Upper lobe of left lung (tissue), 6 donors: ENCODE results near the gene CEP89. TPM values are rescaled to one million over a fixed set of nuclear protein-coding genes. Genes with fewer than 3 reads are reported as not detected.

Experiments used
- ATAC-seq, 2 donors: fragments of 200-7000 bp; cut with Tn5 transposase; one replicate each; pipeline ENCODE4 v1.9.1; 2022; ENCODE audit warnings: mild to moderate bottlenecking in 2 of 2, moderate library complexity in 2 of 2; ENCODE audit not compliant: low FRiP score in 2 of 2
- DNase-seq, 2 donors: peaks; one replicate each; pipeline ENCODE4 v3.0.0-alpha.2; 2019 to 2020
- H3K27ac ChIP-seq, 4 donors: fragments of 200-600 bp; sonication (generic); one replicate each; pipeline ENCODE4 v1.5.1; 2016 to 2019
- H3K27me3 ChIP-seq, 4 donors: fragments of 200-600 bp; sonication (generic); one replicate each; pipeline ENCODE4 v1.5.1; 2017 to 2019
- H3K36me3 ChIP-seq, 4 donors: fragments of 200-600 bp; sonication (generic); one replicate each; pipeline ENCODE4 v1.5.1; 2016 to 2019
- H3K4me1 ChIP-seq, 4 donors: fragments of 200-600 bp; sonication (generic); one replicate each; pipeline ENCODE4 v1.5.1; 2018 to 2019
- H3K4me3 ChIP-seq, 4 donors: fragments of 200-600 bp; sonication (generic); one replicate each; pipeline ENCODE4 v1.5.1; 2017 to 2019; ENCODE audit warnings: mild to moderate bottlenecking in 2 of 4, moderate library complexity in 1 of 4
- H3K9me3 ChIP-seq, 4 donors: fragments of 200-600 bp; sonication (generic); one replicate each; pipeline ENCODE4 v1.5.1; 2018 to 2019
- EP300 ChIP-seq, 4 donors: sonication (generic); formaldehyde crosslinking; IDR thresholded peaks; one replicate each; pipeline ENCODE4 v1.5.1; 2017; ENCODE audit warnings: antibody characterized with exemption in 4 of 4, control low read depth in 2 of 4
- POLR2A ChIP-seq, 4 donors: fragments of 450-650 bp; IDR thresholded peaks; one replicate each; pipeline ENCODE4 v1.5.1; 2016 to 2017; ENCODE audit warnings: antibody characterized with exemption in 4 of 4, mild to moderate bottlenecking in 2 of 4
- POLR2AphosphoS5 ChIP-seq, 2 donors: sonication (generic); formaldehyde crosslinking; IDR thresholded peaks; one replicate each; pipeline ENCODE4 v1.5.1; 2017; ENCODE audit warnings: antibody characterized with exemption in 2 of 2
- WGBS, 2 donors: methylation state at CpG; one replicate each; pipeline ENCODE4 v1.1.5; 2017 to 2018; 5-methylcytosine and 5-hydroxymethylcytosine counted together
- total RNA-seq, 6 donors: library from RNA; depleted of rRNA in 4 of 6; stranded (reverse); fragments of >200 nt in 4 of 6; gene quantifications; one replicate each; pipeline versions ENCODE4 v1.1.0 to v1.2.1, GENCODE V29; 2016 to 2021
- TF ChIP-seq, protein P1 (sequence below), 6 experiments: fragments of 450-650 bp in 4 of 6; fragments of 200-600 bp in 2 of 6; sonication (generic) in 2 of 6; IDR thresholded peaks; one replicate each; pipeline ENCODE4 v1.5.1; 2016 to 2019; ENCODE audit warnings: antibody characterized with exemption in 6 of 6
- donor health status: DM: no; HTN: no; CAD: no; lungs with moderate emphysema.
- donor health status: DM: no; HTN: yes; CAD: no; lungs with severe emphysema.

Gene CEP89
- total RNA-seq, 6 donors from 2014 or later = 10.1 to 16.0 (median 14.1) TPM

DNA sequence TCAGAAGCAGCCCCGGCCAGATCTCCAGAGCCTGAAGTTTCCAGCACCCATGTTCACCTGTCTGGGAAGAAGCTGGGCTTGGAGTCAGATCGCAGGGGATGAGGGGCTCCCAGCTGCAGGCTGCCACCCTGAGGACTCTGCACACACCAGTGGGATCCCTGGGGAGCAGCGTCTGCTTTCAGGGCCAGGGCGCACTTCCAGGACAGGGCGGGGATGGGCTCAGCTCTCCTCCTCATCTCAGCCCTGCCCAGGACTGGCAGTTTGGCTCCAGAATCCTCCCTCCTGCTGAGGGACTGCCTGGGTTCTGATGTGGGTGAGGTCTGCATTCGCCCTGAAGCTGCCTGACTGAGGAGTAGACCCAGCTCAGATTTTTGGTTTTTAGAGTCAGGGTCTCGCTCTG is 105.7 kb downstream of the CEP89 start:
- Histone ChIP-seq H3K9me3 (no peaks in the 10 kb centered on the region), H3K4me3 (no peak overlapping the region), H3K27ac (no peak overlapping the region), H3K27me3 (no peaks in the 10 kb centered on the region), H3K4me1 (no peaks in the 10 kb centered on the region), H3K36me3 (no peaks in the 10 kb centered on the region)
- DNase-seq = no peak
- 76% methylated on average over 4 to 7 of the region's 7 CpGs for WGBS, 2 donors
- TF ChIP-seq POLR2A (IDR thresholded peaks at IDR 0.05) = no peak
- no peak for TF ChIP-seq EP300 (IDR thresholded peaks at IDR 0.05)
- TF ChIP-seq POLR2AphosphoS5 (IDR thresholded peaks at IDR 0.05) = no peak
- TF ChIP-seq, protein P1, sequence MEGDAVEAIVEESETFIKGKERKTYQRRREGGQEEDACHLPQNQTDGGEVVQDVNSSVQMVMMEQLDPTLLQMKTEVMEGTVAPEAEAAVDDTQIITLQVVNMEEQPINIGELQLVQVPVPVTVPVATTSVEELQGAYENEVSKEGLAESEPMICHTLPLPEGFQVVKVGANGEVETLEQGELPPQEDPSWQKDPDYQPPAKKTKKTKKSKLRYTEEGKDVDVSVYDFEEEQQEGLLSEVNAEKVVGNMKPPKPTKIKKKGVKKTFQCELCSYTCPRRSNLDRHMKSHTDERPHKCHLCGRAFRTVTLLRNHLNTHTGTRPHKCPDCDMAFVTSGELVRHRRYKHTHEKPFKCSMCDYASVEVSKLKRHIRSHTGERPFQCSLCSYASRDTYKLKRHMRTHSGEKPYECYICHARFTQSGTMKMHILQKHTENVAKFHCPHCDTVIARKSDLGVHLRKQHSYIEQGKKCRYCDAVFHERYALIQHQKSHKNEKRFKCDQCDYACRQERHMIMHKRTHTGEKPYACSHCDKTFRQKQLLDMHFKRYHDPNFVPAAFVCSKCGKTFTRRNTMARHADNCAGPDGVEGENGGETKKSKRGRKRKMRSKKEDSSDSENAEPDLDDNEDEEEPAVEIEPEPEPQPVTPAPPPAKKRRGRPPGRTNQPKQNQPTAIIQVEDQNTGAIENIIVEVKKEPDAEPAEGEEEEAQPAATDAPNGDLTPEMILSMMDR (IDR thresholded peaks at IDR 0.05) = no peak
- ATAC-seq = no peak

DNA sequence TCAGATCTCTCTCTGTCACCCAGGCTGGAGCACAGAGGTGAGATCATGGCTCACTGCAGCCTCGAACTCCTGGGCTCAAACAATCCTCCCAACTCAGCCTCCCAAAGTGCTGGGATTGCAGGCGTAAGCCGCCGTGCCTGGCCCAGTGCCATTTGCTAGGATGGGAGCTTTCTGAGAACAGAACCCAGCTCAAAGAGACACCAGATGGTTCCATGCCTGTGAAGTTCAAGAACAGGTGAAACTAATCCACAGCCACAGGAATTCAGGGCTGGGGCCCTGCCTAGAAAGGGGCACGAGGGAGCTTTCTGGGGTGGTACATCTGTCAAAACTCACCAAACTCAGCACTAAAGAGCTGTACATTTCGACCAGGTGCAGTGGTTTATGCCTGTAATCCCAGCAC is 106.4 kb downstream of the CEP89 start:
- TF ChIP-seq, protein P1 (IDR thresholded peaks at IDR 0.05) = no peak
- TF ChIP-seq POLR2AphosphoS5 (IDR thresholded peaks at IDR 0.05) (no peak), POLR2A (IDR thresholded peaks at IDR 0.05) (no peak), EP300 (IDR thresholded peaks at IDR 0.05) (no peak)
- H3K27me3 ChIP-seq = no peaks in the 10 kb centered on the region
- H3K4me3 ChIP-seq = no peak overlapping the region
- no peak overlapping the region for H3K27ac ChIP-seq
- H3K4me1 ChIP-seq = no peaks in the 10 kb centered on the region
- no peak for DNase-seq
- 86 to 90% methylated on average over 5 of the region's 6 CpGs for WGBS, 2 donors
- no peaks in the 10 kb centered on the region for H3K36me3 ChIP-seq
- no peak for ATAC-seq
- no peaks in the 10 kb centered on the region for H3K9me3 ChIP-seq

DNA sequence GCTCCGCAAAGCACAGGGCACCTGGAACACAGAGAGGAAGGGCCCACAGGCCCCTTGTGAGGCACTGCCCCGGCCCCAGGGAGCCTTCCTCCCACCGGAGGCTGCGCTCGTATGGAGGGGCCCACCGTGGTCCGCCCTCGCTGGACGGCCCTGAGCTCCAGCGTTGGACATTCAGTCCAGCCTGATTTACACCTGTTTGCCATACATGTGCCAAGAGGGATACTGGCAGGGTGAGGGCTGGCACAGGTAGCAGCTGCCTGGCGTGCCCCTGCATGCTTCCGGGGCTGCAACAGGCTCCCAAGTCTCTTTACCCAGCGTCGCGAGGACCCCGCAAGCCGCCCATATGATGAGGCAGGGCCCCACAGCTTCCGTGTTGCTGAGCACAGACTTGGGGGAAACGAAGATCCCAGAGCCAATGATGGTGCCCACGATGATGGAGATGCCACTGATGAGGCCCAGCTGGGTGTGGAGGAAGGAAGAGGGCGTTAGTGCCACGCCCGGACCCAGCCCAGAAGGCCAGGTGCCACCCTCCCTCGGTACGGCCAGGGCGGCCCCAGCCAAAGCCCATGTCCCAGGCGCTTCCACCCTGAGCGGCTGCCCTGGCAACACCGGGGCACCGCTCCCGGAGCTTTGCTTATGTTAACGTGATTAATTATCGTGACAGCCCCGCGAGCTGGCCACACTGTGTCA is 107.3 kb downstream of the CEP89 start:
- TF ChIP-seq, protein P1 (IDR thresholded peaks at IDR 0.05) = no peak
- TF ChIP-seq EP300 (IDR thresholded peaks at IDR 0.05) = no peak
- no peak for TF ChIP-seq POLR2AphosphoS5 (IDR thresholded peaks at IDR 0.05)
- no peak for TF ChIP-seq POLR2A (IDR thresholded peaks at IDR 0.05)
- ATAC-seq = no peak
- peak in 1 of 2 donors; percentile 65 for DNase-seq
- Histone ChIP-seq H3K9me3 (no peaks in the 10 kb centered on the region), H3K36me3 (no peaks in the 10 kb centered on the region), H3K27me3 (no peaks in the 10 kb centered on the region), H3K4me3 (no peak overlapping the region), H3K27ac (no peak overlapping the region), H3K4me1 (no peaks in the 10 kb centered on the region)
- WGBS, 2 donors = 85 to 94% methylated on average over 10 to 34 of the region's 35 CpGs

DNA sequence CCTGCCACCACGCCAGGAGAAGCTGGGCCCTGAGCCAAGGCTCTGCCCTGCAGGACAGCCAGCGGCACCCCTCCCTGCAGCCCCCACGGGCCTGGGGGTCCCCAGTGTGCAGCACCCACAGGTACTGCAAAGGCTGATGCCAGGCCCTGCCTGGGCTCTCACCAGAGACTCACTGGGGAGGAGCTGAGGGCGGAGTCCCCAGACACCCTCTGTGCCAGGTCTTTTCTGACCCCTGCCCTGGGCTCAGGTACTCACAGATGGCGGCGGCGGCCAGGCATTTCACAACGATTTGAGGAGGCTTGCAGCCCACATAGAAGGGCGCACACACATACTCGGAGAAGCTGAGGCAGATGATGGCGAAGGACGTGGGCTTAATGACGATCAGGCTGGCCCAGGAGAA is 107.9 kb downstream of the CEP89 start:
- Histone ChIP-seq H3K4me1 (no peaks in the 10 kb centered on the region), H3K9me3 (no peaks in the 10 kb centered on the region), H3K36me3 (no peaks in the 10 kb centered on the region), H3K4me3 (no peak overlapping the region), H3K27me3 (no peaks in the 10 kb centered on the region), H3K27ac (no peak overlapping the region)
- 89 to 96% methylated on average over 9 to 11 of the region's 13 CpGs for WGBS, 2 donors
- ATAC-seq (no peak), DNase-seq (peak in 1 of 2 donors; percentile 64)
- TF ChIP-seq EP300 (IDR thresholded peaks at IDR 0.05) = no peak
- no peak for TF ChIP-seq POLR2A (IDR thresholded peaks at IDR 0.05)
- TF ChIP-seq, protein P1 (IDR thresholded peaks at IDR 0.05) = no peak
- TF ChIP-seq POLR2AphosphoS5 (IDR thresholded peaks at IDR 0.05) = no peak

DNA sequence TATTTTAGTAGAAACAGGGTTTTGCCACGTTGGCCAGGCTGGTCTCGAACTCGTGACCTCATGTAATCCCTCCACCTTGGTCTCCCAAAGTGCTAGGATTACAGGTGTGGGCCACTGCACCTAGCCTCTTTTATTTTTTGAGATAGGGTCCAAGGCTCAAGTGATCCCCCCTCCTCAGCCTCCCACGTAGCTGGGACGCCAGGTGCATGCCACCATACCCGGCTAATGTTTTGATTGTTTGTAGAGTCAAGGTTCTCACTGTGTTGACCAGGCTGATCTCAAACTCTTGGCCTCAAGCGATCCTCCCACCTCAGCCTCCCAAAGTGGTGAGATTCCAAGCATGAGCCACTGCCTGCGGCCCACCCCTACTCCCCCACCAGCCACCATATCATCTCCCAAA is 108.5 kb downstream of the CEP89 start:
- ATAC-seq (no peak), DNase-seq (no peak)
- Histone ChIP-seq H3K27ac (no peak overlapping the region), H3K4me1 (no peaks in the 10 kb centered on the region), H3K27me3 (no peaks in the 10 kb centered on the region), H3K36me3 (no peaks in the 10 kb centered on the region), H3K9me3 (no peaks in the 10 kb centered on the region), H3K4me3 (no peak overlapping the region)
- WGBS, 2 donors = 92 to 95% methylated on average over 8 of the region's 8 CpGs
- TF ChIP-seq POLR2AphosphoS5 (IDR thresholded peaks at IDR 0.05) = no peak
- TF ChIP-seq, protein P1 (IDR thresholded peaks at IDR 0.05) = no peak
